ENCODE data around the gene PSG1.
A peak's percentile ranks its signal among the peaks of the same experiment; 100 is the strongest.

The PSG1 gene

GRCh38 chr19:42816894-42817293 lies 62.6 kb downstream of the PSG1 start:
- DNase-seq: peak; percentile 3

Measured in NCI-H748 treated with DMSO at 0.1 percent for 48 hours (cell line).